SJCRH30 (cell line): ENCODE data around the gene FN3K. TPM values are rescaled to one million over a fixed set of nuclear protein-coding genes. Genes with fewer than 3 reads are reported as not detected.
"Not testable (repeated sequence)": the region's sequence is repeated elsewhere in the genome, so short reads cannot be mapped to it uniquely, and the experiment has no call there.

Source experiments
- DNase-seq, 2 experiments: peaks; one replicate each; pipeline ENCODE4 v3.0.0-alpha.2; 2015 to 2020
- H3K27ac ChIP-seq: fragments of 250-450 bp; sonication (Bioruptor Pico); 2 replicates; pipeline ENCODE4 v1.5.1; 2020; ENCODE audit warnings: mild to moderate bottlenecking, moderate library complexity
- H3K27me3 ChIP-seq: fragments of 250-450 bp; sonication (Bioruptor Pico); 2 replicates; pipeline ENCODE4 v1.5.1; 2020; ENCODE audit warnings: mild to moderate bottlenecking, moderate library complexity
- H3K36me3 ChIP-seq: fragments of 250-450 bp; sonication (Bioruptor Pico); 2 replicates; pipeline ENCODE4 v1.5.1; 2020; ENCODE audit warnings: mild to moderate bottlenecking, moderate library complexity
- H3K4me1 ChIP-seq: fragments of 250-450 bp; sonication (Bioruptor Pico); 2 replicates; pipeline ENCODE4 v1.5.1; 2020; ENCODE audit warnings: mild to moderate bottlenecking, moderate library complexity
- H3K4me3 ChIP-seq: fragments of 250-450 bp; sonication (Bioruptor Pico); 2 replicates; pipeline ENCODE4 v1.5.1; 2020; ENCODE audit warnings: mild to moderate bottlenecking, moderate library complexity
- H3K9me3 ChIP-seq: fragments of 250-450 bp; sonication (Bioruptor Pico); replicated peaks from 2 replicates; pipeline ENCODE4 v1.5.1; 2020; ENCODE audit warnings: mild to moderate bottlenecking, moderate library complexity
- total RNA-seq: library from RNA; depleted of rRNA; stranded (reverse); fragments of >200 nt; shearing (Covaris generic); gene quantifications from 2 replicates; pipeline ENCODE4 v1.2.3, GENCODE V29; 2014

The FN3K gene
- total RNA-seq, 1 experiment from 2014 or later = 2.1 TPM

DNA sequence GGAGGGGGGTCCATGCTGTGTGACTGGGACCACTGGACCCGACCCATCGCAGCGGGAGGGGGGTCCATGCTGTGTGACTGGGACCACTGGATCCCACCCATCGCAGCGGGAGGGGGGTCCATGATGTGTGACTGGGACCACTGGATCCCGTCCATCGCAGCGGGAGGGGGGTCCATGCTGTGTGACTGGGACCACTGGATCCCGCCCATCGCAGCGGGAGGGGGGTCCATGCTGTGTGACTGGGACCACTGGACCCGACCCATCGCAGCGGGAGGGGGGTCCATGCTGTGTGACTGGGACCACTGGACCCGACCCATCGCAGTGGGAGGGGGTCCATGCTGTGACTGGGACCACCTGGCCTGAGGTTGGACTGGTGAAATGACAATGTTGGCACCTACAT lies 50.2 kb downstream of the FN3K start:
- not testable (repeated sequence) for H3K9me3 ChIP-seq, H3K27ac ChIP-seq, H3K4me3 ChIP-seq, DNase-seq, H3K4me1 ChIP-seq, H3K27me3 ChIP-seq
- peaks cover 41% of the 10 kb centered on the region for H3K36me3 ChIP-seq

DNA sequence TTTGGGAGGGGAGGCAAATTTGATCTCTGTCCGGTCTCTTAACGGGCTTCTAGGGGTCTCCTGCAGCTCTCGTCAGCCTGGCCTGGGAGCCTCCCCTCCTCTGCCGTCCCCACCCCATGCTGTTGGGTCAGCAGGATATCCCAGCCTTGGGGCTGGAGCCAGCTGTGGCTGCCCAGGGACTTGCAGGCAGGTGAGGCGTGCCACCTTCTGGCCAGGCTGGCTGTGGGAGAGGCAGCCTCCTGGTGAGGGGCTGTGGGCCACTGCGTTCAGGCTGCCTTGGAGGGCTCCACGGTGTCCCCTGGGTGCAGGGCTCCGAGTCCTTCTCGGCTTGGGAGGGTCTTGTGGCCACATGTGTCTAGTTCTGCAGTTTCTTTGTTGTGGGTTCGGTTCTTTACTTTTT lies 51.0 kb downstream of the FN3K start:
- Histone ChIP-seq H3K27ac (no peak overlapping the region), H3K36me3 (peaks cover 44% of the 10 kb centered on the region), H3K4me1 (no peaks in the 10 kb centered on the region), H3K27me3 (no peaks in the 10 kb centered on the region), H3K9me3 (no peaks in the 10 kb centered on the region), H3K4me3 (no peak overlapping the region)
- DNase-seq = no peak

DNA sequence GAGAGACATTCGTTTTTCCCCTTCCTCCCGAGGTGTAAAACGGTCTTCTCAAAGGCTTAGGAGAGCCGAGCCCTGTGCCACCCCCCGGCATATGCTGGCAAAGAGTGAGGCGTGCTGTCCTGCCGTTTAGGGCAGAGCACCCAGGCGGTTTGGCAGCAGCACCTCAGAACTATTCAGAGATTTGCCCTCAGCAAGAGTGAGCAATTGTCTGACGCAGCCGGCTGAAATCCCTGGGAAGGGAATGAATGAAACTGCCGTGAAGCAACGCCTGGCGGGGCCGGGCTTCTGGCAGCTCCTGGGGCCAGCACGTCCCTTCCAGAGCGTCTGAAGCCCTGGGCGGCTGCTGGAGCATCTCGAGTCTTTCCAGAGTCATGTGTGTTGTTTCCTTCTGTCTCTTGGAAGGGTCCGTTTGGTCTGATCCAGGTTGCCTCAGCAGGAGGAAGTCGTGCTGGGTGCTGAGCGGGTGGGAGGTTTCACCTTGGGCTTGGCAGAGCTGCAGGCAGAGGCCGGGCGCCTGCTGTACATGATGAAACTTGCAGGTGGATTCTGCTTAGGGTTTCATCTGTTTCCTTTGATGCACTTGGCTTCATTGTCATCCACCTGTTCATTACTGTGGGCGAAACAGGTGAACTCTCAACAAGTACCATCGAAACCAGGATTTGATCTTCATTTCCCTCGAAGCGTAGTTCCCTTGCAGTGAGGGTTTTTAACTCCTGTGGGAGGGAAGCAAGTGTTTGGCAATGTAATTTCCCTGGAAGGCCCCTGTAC lies 51.9 kb downstream of the FN3K start:
- Histone ChIP-seq H3K4me3 (no peak overlapping the region), H3K36me3 (peaks cover 38% of the 10 kb centered on the region), H3K9me3 (no peaks in the 10 kb centered on the region), H3K4me1 (no peaks in the 10 kb centered on the region), H3K27ac (no peak overlapping the region), H3K27me3 (no peaks in the 10 kb centered on the region)
- DNase-seq = no peak

DNA sequence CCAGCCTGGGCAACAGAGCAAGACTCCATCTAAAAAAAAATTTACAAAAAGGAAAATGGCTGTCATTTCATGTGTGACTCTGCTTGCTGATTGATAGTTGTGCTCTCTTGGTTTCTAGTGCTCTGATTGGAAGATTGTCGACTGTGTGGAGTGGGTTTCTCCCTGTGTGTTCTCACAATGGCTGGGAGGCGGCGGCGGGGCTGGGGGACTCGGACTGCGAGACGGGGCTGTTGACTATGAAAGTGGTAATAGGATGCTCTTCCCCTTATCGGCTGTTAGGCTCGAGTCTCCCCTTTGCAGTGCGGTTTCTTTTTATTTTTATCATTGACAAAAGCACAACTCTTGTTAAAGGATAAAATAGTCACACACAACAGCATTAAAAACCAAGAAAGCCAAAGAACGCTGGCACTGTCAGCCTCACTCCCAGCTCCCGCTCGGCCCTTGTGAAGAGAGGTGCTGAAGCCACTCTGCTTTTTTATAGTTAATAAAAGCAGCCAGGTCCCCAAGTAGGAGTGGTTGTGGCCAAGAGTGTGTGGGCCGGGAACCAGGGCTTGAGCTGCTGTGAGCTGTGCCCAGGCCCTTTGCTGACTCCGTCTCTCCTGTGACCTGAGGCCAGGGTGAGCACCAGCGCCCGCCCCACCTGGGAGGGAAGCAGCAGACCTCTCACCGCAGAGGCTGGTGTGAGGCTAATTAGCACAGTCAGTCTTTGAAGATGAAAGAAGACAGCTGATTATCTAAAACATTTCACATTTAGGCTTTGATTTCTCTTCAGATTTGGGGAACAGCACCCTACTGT lies 53.0 kb downstream of the FN3K start:
- H3K27me3 ChIP-seq = no peaks in the 10 kb centered on the region
- H3K27ac ChIP-seq = no peak overlapping the region
- H3K36me3 ChIP-seq = peaks cover 30% of the 10 kb centered on the region
- no peak overlapping the region for H3K4me3 ChIP-seq
- DNase-seq = no peak
- no peaks in the 10 kb centered on the region for H3K9me3 ChIP-seq
- no peaks in the 10 kb centered on the region; the same call in 1 of the 2 replicates for H3K4me1 ChIP-seq

DNA sequence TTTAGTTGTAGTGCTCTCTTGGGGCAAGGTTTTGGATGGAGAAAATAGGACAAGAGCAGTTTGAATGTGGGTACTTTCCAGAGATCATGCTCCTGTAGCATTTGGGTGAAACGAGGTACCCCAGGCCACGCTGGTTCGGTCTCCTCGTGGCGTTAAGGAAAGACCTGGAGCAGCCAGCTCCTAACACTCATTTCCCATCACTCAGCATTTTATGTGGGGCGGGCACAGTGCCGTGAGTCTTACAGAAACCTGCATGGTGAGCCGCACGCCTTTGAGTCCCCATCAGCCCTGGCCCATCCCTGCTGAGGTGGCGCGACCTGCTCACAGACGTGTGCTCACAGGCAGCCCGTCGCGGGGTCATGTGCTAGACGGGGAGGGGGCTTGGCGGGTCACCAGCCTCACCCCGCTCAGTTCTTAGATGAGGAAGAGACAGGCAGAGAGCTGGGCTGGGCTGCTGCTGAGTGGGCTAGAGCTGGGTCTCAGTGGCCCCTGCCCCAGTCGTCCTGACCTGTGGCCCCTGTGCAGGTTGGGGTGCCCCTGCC lies 53.7 kb downstream of the FN3K start:
- H3K4me3 ChIP-seq = no peak overlapping the region
- H3K27ac ChIP-seq = no peak overlapping the region
- H3K27me3 ChIP-seq = no peaks in the 10 kb centered on the region
- H3K9me3 ChIP-seq = no peaks in the 10 kb centered on the region
- DNase-seq = no peak
- H3K4me1 ChIP-seq = peaks cover 7% of the 10 kb centered on the region
- peaks cover 23% of the 10 kb centered on the region for H3K36me3 ChIP-seq

DNA sequence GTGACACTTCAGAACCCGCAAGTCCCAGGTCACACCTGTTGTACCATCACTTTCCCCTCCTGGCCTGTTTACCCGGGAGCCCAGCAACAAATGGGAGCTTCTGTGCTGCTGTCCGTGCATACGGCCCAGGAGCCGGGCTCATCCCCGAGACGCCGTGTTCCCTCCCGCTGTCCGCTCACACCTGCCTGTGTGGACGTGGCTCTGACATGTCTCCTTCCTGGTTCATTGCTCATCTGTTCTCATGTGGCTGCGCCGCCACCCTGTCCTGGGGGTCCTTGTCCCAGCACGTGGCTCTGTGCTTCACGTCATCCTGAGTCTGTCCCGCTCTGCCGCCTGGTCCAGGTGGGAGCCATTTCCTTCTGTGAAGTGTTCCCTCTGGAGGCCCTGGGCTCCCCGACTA lies 54.4 kb downstream of the FN3K start:
- DNase-seq = no peak
- no peak overlapping the region for H3K27ac ChIP-seq
- peaks cover 17% of the 10 kb centered on the region; the same call in 1 of the 2 replicates for H3K36me3 ChIP-seq
- no peaks in the 10 kb centered on the region for H3K27me3 ChIP-seq
- no peaks in the 10 kb centered on the region for H3K9me3 ChIP-seq
- peaks cover 14% of the 10 kb centered on the region for H3K4me1 ChIP-seq
- no peak overlapping the region for H3K4me3 ChIP-seq

DNA sequence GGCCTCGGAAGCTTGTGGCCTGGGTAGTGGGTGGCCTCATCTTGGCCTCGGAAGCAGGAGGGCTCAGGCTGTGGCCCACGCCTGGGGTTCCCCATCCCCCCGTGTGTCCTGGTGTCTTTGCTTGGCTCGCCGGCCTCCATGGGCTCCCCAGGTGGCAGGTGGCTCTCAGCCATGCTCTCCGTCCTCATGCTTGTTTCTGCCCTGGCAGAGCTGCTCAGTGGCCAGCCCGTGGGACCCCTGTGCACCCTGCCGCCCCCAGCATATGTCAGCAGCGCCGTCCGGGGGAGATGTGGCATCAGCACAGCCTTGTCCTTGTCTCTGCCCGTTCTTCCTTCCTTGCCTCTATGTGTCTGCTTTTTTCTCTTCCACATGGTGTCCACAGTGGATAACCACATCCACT lies 55.0 kb downstream of the FN3K start:
- DNase-seq = no peak
- H3K27ac ChIP-seq = no peak overlapping the region

DNA sequence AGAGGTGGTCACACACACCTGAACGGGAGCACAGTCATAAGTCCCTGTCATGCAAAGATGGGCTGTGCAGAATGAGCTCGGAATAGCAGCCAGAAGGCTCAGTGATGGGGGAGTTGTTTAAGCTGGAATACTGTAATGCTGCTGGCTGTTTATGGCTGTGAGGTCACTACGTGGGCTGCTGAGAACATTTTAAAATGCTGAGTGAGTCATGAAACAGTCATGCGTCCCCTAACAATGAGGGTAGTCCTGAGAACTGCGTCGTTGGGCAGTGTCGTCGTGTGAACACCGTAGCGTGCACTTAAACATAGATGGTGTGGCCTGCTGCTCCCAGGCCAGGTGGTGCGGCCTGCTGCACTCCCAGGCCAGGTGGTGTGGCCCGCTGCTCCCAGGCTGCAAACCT lies 56.1 kb downstream of the FN3K start:
- peaks cover 19% of the 10 kb centered on the region; the same call in 1 of the 2 replicates for H3K36me3 ChIP-seq
- no peaks in the 10 kb centered on the region for H3K27me3 ChIP-seq
- H3K9me3 ChIP-seq = no peaks in the 10 kb centered on the region
- no peak overlapping the region for H3K4me3 ChIP-seq
- H3K27ac ChIP-seq = no peak overlapping the region
- H3K4me1 ChIP-seq = peaks cover 15% of the 10 kb centered on the region
- DNase-seq = no peak

More for the DNA sequence above, 55.0 kb downstream of the FN3K start:
- Histone ChIP-seq H3K9me3 (no peaks in the 10 kb centered on the region), H3K4me1 (peaks cover 15% of the 10 kb centered on the region), H3K27me3 (no peaks in the 10 kb centered on the region), H3K36me3 (peaks cover 18% of the 10 kb centered on the region; the same call in 1 of the 2 replicates), H3K4me3 (no peak overlapping the region)

DNA sequence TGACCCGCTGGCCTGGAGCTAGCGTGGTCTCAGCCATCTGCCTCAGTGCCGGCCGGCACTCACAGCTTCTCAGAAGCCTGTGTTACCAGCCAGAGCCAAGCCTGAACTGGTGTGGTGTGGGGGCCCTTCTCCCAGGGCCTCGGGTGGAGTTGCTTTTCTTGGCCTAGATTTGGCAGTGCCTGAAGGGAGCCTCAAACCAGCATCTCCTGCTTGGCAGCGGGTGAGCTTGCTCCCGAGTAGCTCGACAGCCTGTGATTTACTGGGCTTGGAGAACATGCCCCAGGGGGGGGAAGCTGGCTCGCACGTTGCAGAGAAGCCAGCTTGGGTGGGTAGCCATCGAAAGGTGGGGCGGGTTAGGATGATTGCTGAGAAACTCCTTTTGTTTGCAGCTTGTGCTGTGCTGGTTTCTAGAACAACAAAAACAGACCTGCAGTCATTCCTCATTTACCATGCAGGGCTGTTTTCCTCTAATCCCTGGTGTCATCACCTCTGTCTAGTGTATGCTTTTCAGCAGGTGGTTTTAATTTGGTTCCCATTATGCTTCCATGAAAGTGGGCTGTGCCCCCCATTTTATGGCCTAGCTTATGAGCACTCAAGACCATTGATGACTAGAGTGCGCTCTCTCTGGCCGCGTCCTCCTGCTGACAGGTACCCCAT lies 58.7 kb downstream of the FN3K start:
- Histone ChIP-seq H3K27me3 (no peaks in the 10 kb centered on the region), H3K9me3 (no peaks in the 10 kb centered on the region), H3K27ac (peak overlapping the region; percentile 6), H3K4me3 (no peak overlapping the region), H3K4me1 (peaks cover 15% of the 10 kb centered on the region), H3K36me3 (peaks cover 30% of the 10 kb centered on the region)
- peak; percentile 40 to 79 for DNase-seq

DNA sequence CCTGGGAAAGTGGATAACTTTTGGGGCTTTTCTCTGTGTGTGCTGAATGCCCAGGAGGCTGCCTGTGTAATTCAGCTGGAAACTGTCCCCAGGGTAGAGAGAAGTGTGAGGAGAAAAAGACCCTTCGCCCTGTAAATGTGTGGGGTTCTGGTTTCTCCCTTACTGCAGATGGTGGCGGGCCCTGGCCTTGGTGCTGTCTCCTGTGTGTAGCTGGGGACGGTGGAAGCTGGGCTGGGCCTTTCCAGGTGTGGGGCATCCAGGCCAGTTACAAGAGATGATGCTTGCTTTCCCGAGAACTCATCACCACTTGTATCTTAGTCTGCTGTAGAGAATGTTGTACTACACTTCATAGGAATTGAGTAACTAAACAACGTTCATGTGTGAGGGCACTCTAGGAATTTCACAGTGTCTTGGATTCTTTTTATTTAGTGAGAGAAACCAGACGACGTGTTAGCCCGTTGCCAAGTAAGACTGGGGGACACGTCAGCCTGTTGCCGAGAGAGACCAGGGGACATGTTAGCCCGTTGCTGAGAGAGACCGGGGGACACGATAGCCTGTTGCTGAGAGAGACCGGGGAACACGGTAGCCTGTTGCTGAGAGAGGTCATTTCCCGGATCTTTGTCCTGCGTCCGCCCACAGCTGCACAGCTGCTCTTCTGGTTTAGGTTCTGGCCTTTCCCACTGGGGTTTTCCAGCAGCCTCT lies 59.5 kb downstream of the FN3K start:
- H3K9me3 ChIP-seq = no peaks in the 10 kb centered on the region
- H3K27ac ChIP-seq = peak overlapping the region; percentile 6
- peaks cover 39% of the 10 kb centered on the region for H3K36me3 ChIP-seq
- DNase-seq = no peak
- peaks cover 15% of the 10 kb centered on the region for H3K4me1 ChIP-seq
- H3K4me3 ChIP-seq = no peak overlapping the region
- no peaks in the 10 kb centered on the region for H3K27me3 ChIP-seq

DNA sequence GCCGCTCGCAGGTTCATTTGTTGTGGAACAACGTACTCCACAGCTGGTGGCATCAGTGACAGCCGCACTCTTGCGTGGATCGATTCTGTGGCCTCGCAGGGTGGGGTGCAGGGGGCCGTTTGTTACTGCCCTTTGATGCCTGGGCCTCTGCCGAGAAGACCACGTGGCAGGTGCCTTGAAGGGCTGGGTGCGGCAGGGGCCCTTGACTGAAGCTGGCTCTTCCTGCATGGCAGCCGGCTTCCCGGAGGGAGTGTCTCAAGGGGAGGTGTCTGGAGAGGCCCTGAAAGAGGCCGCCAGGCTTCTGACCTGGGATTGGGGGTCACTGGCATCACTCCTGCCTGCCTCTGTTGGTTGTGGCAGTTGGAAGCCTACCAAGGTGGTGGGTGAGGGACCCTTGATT lies 60.2 kb downstream of the FN3K start:
- no peak for DNase-seq
- H3K9me3 ChIP-seq = no peaks in the 10 kb centered on the region
- H3K27me3 ChIP-seq = no peaks in the 10 kb centered on the region
- no peak overlapping the region for H3K27ac ChIP-seq
- H3K4me1 ChIP-seq = peaks cover 15% of the 10 kb centered on the region
- no peak overlapping the region for H3K4me3 ChIP-seq
- H3K36me3 ChIP-seq = peaks cover 45% of the 10 kb centered on the region

DNA sequence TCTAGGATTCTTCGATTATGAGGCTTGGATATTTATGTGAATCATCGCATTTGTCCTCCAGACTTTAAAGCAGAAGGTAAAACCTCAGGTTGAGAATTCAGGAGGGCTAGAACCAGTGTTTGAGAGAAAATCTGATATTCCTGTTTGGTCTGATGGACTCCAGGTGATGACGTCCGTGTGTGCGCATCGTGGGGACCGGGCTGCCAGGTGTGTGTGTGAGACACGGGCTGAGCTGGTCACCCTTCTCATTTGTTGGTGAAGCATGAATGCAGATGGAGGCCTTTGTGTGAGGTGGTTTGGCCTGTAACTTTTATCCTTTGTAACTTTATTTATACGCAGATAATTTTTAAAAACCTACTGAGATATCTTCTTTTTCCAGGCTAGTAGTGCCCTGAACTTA lies 61.6 kb downstream of the FN3K start:
- Histone ChIP-seq H3K27me3 (no peaks in the 10 kb centered on the region), H3K9me3 (no peaks in the 10 kb centered on the region), H3K36me3 (peaks cover 47% of the 10 kb centered on the region), H3K27ac (no peak overlapping the region), H3K4me3 (no peak overlapping the region), H3K4me1 (peaks cover 15% of the 10 kb centered on the region)
- DNase-seq = no peak

DNA sequence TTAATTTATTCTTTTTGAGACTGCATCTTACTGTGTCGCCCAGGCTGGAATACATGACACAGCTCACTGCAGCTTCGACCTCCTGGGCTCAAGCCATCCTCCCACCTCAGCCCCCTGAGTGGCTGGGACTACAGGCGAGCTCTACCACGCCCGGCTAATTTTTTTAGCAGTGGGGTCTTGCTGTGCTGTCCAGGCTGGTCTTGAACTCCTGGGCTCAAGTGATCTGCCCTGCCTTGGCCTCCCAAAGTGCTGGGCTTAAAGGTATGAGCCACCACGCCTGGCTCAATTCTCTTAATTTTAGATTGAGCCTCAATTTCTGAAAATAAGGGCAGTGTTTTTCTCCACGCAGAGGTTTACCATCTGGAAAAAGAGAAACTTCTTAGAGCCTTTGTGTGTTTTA lies 63.3 kb downstream of the FN3K start:
- Histone ChIP-seq H3K36me3 (peaks cover 49% of the 10 kb centered on the region), H3K27me3 (no peaks in the 10 kb centered on the region), H3K4me1 (peaks cover 12% of the 10 kb centered on the region), H3K4me3 (no peak overlapping the region), H3K9me3 (no peaks in the 10 kb centered on the region), H3K27ac (no peak overlapping the region)
- DNase-seq = no peak

DNA sequence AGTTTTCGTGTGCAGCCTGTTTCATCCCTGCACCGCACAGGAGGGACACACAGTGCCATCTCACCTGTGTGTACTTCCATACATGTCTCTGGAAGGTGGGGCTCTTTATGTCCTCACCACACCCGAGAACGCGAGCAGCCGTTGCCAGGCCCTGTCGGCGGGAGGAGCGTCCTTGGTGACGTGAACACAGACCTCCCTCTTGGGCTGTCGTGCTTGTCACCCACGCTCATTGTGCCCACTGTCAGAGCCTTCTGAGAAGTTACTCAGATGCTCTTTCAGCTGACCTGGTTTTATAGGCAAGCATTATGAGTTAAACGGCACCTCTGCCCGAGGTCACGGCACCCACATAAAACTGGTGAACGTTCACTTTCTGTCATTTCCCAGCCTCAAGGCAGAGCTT lies 64.2 kb downstream of the FN3K start:
- H3K9me3 ChIP-seq = no peaks in the 10 kb centered on the region
- no peaks in the 10 kb centered on the region for H3K27me3 ChIP-seq
- peaks cover 49% of the 10 kb centered on the region for H3K36me3 ChIP-seq
- H3K4me3 ChIP-seq = no peak overlapping the region
- DNase-seq = no peak
- H3K27ac ChIP-seq = no peak overlapping the region
- H3K4me1 ChIP-seq = peaks cover 6% of the 10 kb centered on the region
